AG04450 (cell line): ENCODE results near the gene EIF4G3. TPM values are rescaled to one million over a fixed set of nuclear protein-coding genes. Genes with fewer than 3 reads are reported as not detected.

Experiments used
- CTCF ChIA-PET: fragments of 300-600, 350-600 bp; formaldehyde crosslinking; extraction: SDS; loops from one replicate; lab custom pipeline; 2022; ENCODE audit warnings: antibody characterized with exemption, inconsistent platforms; lab: Charles Lee
- POLR2A ChIA-PET: fragments of 350-600 bp; formaldehyde crosslinking; extraction: SDS; loops from one replicate; lab custom pipeline; 2021; ENCODE audit warnings: antibody characterized with exemption, inconsistent platforms; lab: Yijun Ruan, JAX
- DNase-seq: peaks from one replicate; pipeline ENCODE4 v3.0.0-alpha.2; 2011; ENCODE audit warnings: low read depth, low spot score
- H3K27ac ChIP-seq: one replicate; pipeline ENCODE4 v1.5.1; 2012; ENCODE audit warnings: low read depth, low read length, control low read depth
- H3K27me3 ChIP-seq: one replicate; pipeline ENCODE4 v1.6.0; 2012; ENCODE audit warnings: low read length; ENCODE audit not compliant: control insufficient read depth, insufficient read depth
- H3K4me3 ChIP-seq: 2 replicates; pipeline ENCODE4 v1.5.1; 2011; ENCODE audit warnings: mild to moderate bottlenecking, low read depth, low read length, control low read depth
- H3K9me3 ChIP-seq: 2 replicates; pipeline ENCODE4 v1.5.1; 2012; ENCODE audit warnings: low read length; ENCODE audit not compliant: control insufficient read depth, insufficient read depth
- polyA plus RNA-seq: library from polyadenylated mRNA; depleted of rRNA; stranded (reverse); fragments of >200 nt; gene quantifications from 2 replicates; pipeline ENCODE4 v1.2.3, GENCODE V29; 2011
- TF ChIP-seq, protein P1 (sequence below): IDR thresholded peaks from 2 replicates; pipeline ENCODE4 v1.5.1; 2011; ENCODE audit warnings: low read depth, low read length, control low read depth, inconsistent platforms

The EIF4G3 gene
- polyA plus RNA-seq, 1 experiment = 74.9 TPM

DNA sequence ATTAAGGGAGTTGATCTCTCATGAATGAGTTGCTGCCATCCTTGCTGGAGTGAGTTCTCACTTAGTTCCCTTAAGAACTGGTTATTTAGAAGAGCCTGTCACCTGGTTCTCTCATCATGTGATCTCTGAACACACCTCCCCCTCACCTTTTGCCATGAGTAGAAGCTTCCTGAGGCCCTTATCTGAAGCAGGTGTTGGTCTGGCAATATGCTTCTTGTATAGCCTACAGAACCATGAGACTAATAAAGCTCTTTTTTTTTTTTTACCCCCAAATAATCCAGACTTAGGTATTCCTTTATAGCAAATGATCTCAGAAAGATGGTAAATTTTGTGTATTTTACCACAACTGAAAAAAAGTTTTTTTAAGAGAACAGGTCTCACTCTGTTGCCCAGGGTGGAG is 158.0 kb downstream of the EIF4G3 start:
- ChIA-PET CTCF (no interaction called here), POLR2A (interaction anchor here (0.6 kb wide), 1 partner anchor 23 kb away, joined by 7 read pairs; no protein-coding TSS in a partner anchor)
- Histone ChIP-seq H3K4me3 (no peak overlapping the region), H3K27me3 (no peaks in the 10 kb centered on the region), H3K9me3 (no peaks in the 10 kb centered on the region), H3K27ac (no peak overlapping the region)
- TF ChIP-seq, protein P1, sequence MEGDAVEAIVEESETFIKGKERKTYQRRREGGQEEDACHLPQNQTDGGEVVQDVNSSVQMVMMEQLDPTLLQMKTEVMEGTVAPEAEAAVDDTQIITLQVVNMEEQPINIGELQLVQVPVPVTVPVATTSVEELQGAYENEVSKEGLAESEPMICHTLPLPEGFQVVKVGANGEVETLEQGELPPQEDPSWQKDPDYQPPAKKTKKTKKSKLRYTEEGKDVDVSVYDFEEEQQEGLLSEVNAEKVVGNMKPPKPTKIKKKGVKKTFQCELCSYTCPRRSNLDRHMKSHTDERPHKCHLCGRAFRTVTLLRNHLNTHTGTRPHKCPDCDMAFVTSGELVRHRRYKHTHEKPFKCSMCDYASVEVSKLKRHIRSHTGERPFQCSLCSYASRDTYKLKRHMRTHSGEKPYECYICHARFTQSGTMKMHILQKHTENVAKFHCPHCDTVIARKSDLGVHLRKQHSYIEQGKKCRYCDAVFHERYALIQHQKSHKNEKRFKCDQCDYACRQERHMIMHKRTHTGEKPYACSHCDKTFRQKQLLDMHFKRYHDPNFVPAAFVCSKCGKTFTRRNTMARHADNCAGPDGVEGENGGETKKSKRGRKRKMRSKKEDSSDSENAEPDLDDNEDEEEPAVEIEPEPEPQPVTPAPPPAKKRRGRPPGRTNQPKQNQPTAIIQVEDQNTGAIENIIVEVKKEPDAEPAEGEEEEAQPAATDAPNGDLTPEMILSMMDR = no peak
- DNase-seq = no peak

DNA sequence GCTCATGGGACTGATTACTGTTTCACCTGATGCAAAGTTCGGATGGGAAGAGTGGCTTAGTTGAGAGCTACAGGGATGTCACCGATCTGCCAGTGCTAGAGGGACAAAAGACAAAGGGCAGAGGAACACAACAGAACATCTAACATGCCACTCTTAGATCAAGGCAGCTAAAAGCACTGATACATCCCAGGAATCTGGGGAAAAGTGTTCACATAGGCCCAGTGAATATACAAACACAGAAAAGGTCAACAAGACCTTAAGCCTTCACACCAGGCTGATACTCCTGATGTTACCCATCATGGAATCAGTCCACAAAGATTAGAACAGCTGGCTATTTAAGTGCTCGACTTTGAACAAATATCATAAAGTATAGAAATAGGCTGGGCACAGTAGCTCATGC is 163.2 kb downstream of the EIF4G3 start:
- TF ChIP-seq, protein P1 = no peak
- no peak for DNase-seq
- Histone ChIP-seq H3K4me3 (no peak overlapping the region), H3K27ac (no peak overlapping the region), H3K27me3 (no peaks in the 10 kb centered on the region), H3K9me3 (no peaks in the 10 kb centered on the region)
- ChIA-PET POLR2A (no interaction called here), CTCF (no interaction called here)

DNA sequence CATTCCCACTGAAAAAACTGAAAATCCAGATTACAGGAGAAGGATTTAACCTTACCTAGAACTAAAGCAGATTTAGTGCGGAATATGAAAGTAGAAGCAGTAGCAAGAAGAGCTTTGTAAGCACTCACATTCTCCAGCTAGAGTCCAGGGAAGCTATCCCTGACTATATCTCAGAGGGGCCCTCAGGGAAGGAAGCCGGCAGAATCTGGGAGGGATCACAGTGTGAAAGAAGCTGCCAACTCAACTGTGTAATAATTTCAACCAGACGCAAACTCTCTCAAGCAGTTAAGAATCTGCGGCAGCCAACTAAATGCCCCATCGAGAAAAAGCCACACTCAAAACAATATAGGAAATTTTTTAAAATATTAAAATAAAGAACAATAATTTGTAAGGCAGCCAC is 163.8 kb downstream of the EIF4G3 start:
- Histone ChIP-seq H3K27ac (no peak overlapping the region), H3K27me3 (no peaks in the 10 kb centered on the region), H3K4me3 (no peak overlapping the region), H3K9me3 (no peaks in the 10 kb centered on the region)
- DNase-seq = no peak
- CTCF ChIA-PET = no interaction called here
- TF ChIP-seq, protein P1 = no peak
- POLR2A ChIA-PET = no interaction called here

DNA sequence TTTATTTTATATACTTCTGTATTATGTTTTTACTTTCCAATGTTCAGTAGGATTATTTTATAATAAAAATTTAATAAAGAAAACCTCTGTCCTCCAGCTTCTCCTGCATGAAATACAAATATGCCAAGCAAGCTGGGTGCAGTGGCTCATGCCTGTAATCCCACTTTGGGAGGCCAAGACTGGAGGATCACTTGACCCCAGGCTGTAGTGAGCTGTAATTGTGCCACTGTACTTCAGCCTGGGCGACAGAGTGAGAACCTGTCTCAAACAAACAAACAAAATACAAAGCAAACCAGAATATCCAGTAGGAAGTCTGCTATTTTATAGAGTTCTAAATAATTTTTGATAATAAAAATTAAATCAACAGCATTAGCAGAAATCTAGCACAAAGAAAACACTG is 168.8 kb downstream of the EIF4G3 start:
- POLR2A ChIA-PET = no interaction called here
- no peak overlapping the region for H3K4me3 ChIP-seq
- TF ChIP-seq, protein P1 = no peak
- CTCF ChIA-PET = interaction anchor here (1.7 kb wide), 1 partner anchor 187 kb away, joined by 5 read pairs; no protein-coding TSS in a partner anchor
- no peaks in the 10 kb centered on the region for H3K9me3 ChIP-seq
- no peak overlapping the region for H3K27ac ChIP-seq
- H3K27me3 ChIP-seq = no peaks in the 10 kb centered on the region
- DNase-seq = no peak

DNA sequence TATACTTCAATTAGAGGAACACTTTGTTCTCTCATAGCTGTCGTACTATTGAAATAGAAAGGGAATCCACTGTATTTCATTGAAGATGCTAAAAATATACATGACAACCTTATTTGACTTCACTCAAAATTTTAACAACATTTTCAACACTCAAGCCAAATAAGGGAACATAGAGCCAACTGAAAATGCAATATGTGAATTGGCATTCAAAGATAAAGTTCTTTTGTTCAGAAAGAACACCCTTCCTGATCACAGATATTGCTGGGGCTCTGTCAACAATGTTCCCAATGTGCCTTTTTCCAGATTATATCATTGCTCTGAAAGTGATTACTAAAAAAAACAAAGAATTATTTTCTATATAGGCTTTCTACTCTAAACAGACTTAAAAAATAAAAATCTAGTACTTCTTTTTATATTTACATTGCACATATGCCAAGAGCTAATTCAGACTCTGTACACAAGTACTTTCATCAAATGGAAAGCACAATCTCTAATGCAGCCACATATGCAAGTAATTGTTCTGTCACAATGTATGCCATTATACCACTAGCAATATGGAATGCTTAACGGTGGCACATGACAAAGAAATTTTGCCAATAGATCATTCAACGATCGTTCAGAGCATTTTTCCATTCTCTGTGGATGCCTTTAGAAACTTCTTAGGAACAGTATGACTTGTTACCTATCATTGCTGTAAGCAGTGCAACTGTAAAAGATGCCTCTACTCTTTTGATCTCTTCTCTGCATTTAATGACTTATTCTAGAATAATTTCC is 171.0 kb downstream of the EIF4G3 start:
- H3K27me3 ChIP-seq = no peaks in the 10 kb centered on the region
- H3K27ac ChIP-seq = no peak overlapping the region
- H3K9me3 ChIP-seq = no peaks in the 10 kb centered on the region
- no peak for DNase-seq
- TF ChIP-seq, protein P1 = no peak
- H3K4me3 ChIP-seq = no peak overlapping the region
- ChIA-PET POLR2A (no interaction called here), CTCF (no interaction called here)
